CD4-positive, CD25-positive, alpha-beta regulatory T cell (primary cell): ENCODE data around the gene SARDH. TPM values are rescaled to one million over a fixed set of nuclear protein-coding genes. Genes with fewer than 3 reads are reported as not detected.

Experiments used
- ATAC-seq, 2 donors: fragments of 150-1000 bp; cut with Tn5 transposase; one replicate each; pipeline ENCODE4 v1.10.0; 2021; ENCODE audit warnings: low read depth in 2 of 2, moderate number of reproducible peaks in 2 of 2, moderate library complexity in 1 of 2
- DNase-seq, 3 donors: peaks; one replicate each; pipeline versions ENCODE4 v3.0.0 to v3.0.0-alpha.2; 2012 to 2022; ENCODE audit warnings: mixed read lengths in 1 of 3
- H3K27ac ChIP-seq: one replicate; pipeline ENCODE4 v1.7.0; 2013; ENCODE audit warnings: mild to moderate bottlenecking, low read length; ENCODE audit not compliant: insufficient read depth, poor library complexity, severe bottlenecking
- H3K27me3 ChIP-seq: one replicate; pipeline ENCODE4 v1.7.0; 2013; ENCODE audit warnings: low read length; ENCODE audit not compliant: control insufficient read depth, insufficient read depth
- H3K36me3 ChIP-seq: one replicate; pipeline ENCODE4 v1.7.0; 2013; ENCODE audit warnings: mild to moderate bottlenecking, low read length, moderate library complexity; ENCODE audit not compliant: control insufficient read depth, insufficient read depth
- H3K4me1 ChIP-seq: 2 replicates; pipeline ENCODE4 v1.7.0; 2013; ENCODE audit warnings: mild to moderate bottlenecking, low read length; ENCODE audit not compliant: insufficient read depth, control insufficient read depth, poor library complexity, severe bottlenecking
- H3K4me3 ChIP-seq: one replicate; pipeline ENCODE4 v1.7.0; 2013; ENCODE audit warnings: low read depth, mild to moderate bottlenecking, low read length, moderate library complexity
- H3K9me3 ChIP-seq, 2 experiments: 1 replicate in 1 of 2; 2 replicates in 1 of 2; pipeline ENCODE4 v1.7.0; 2013; ENCODE audit warnings: low read length in 2 of 2, mild to moderate bottlenecking in 1 of 2, moderate library complexity in 1 of 2; ENCODE audit not compliant: control insufficient read depth in 2 of 2
- H3K27ac Mint-ChIP-seq, 3 donors: one replicate each; pipeline ENCODE4 v1.8.0; 2020 to 2022; ENCODE audit warnings: mild to moderate bottlenecking in 3 of 3, mixed read lengths in 3 of 3, moderate library complexity in 2 of 3
- H3K27me3 Mint-ChIP-seq: one replicate; pipeline ENCODE4 v1.8.0; 2022; ENCODE audit warnings: mild to moderate bottlenecking, mixed read lengths
- H3K36me3 Mint-ChIP-seq: one replicate; pipeline ENCODE4 v1.8.0; 2020; ENCODE audit warnings: mixed read lengths
- H3K4me1 Mint-ChIP-seq, 4 donors: one replicate each; pipeline ENCODE4 v1.8.0; 2020 to 2022; ENCODE audit warnings: mixed read lengths in 4 of 4, mild to moderate bottlenecking in 1 of 4
- H3K4me3 Mint-ChIP-seq, 4 donors: one replicate each; pipeline ENCODE4 v1.8.0; 2020 to 2022; ENCODE audit warnings: mild to moderate bottlenecking in 4 of 4, mixed read lengths in 4 of 4, moderate library complexity in 3 of 4
- H3K9me3 Mint-ChIP-seq, 7 donors: one replicate each; pipeline ENCODE4 v1.8.0; 2020 to 2022; ENCODE audit warnings: mixed read lengths in 7 of 7, mild to moderate bottlenecking in 3 of 7, moderate library complexity in 2 of 7
- polyA plus RNA-seq, 4 donors: library from polyadenylated mRNA; unstranded; fragments of 300-500 nt; fragmentation: Illumina TruSeq; gene quantifications; one replicate each; pipeline ENCODE4 v1.2.3, GENCODE V29; 2021
- total RNA-seq: library from RNA; stranded (reverse); gene quantifications from one replicate; pipeline ENCODE4 v1.2.3, GENCODE V29; 2022

SARDH gene
- total and polyA plus RNA-seq, 5 donors from 2014 or later, result 5.8 to 15.6 (median 8.4) TPM

GRCh38 chr9:133634081-133634691 lies 104.0 kb downstream of the SARDH start:
- Mint-ChIP-seq H3K4me3 (no peak overlapping the region), H3K27me3 (peaks cover 8% of the 10 kb centered on the region), H3K27ac (no peak overlapping the region), H3K4me1 (no peaks in the 10 kb centered on the region), H3K36me3 (no peaks in the 10 kb centered on the region), H3K9me3 (no peaks in the 10 kb centered on the region)
- Histone ChIP-seq H3K9me3 (no peaks in the 10 kb centered on the region), H3K27ac (no peak overlapping the region), H3K36me3 (no peaks in the 10 kb centered on the region), H3K4me3 (no peak overlapping the region), H3K4me1 (no peaks in the 10 kb centered on the region), H3K27me3 (no peaks in the 10 kb centered on the region)
- ATAC-seq (no peak), DNase-seq (no peak)

DNA sequence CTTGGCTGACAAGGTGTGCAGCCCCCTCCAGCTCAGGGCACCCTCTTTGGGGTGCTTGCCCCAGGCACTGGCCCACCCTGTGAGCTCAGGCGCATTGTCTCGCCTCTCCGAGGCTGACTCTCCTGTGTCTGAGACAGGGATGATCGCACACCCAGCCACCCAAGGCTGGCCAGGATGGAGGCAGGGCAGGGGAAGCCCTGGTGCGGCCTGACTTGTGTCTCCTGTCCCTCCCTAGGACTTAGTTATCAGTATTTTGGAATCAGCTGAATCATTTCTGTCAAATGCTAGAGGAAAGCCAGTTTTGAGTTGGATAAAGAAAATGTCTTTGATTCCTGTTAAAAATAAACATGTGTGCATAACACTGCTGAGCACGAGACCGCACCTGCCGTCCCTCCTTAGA lies 104.5 kb downstream of the SARDH start:
- H3K27me3 ChIP-seq, result no peaks in the 10 kb centered on the region
- H3K9me3 ChIP-seq, result no peaks in the 10 kb centered on the region
- no peak for ATAC-seq
- Mint-ChIP-seq H3K27me3 (peaks cover 8% of the 10 kb centered on the region), H3K4me3 (no peak overlapping the region), H3K36me3 (no peaks in the 10 kb centered on the region), H3K27ac (no peak overlapping the region), H3K4me1 (no peaks in the 10 kb centered on the region), H3K9me3 (peaks cover 0 to 3% (median 0%) of the 10 kb centered on the region in 7 donors)
- H3K4me1 ChIP-seq, result no peaks in the 10 kb centered on the region
- H3K36me3 ChIP-seq, result no peaks in the 10 kb centered on the region
- no peak for DNase-seq
- H3K27ac ChIP-seq, result no peak overlapping the region
- H3K4me3 ChIP-seq, result no peak overlapping the region

DNA sequence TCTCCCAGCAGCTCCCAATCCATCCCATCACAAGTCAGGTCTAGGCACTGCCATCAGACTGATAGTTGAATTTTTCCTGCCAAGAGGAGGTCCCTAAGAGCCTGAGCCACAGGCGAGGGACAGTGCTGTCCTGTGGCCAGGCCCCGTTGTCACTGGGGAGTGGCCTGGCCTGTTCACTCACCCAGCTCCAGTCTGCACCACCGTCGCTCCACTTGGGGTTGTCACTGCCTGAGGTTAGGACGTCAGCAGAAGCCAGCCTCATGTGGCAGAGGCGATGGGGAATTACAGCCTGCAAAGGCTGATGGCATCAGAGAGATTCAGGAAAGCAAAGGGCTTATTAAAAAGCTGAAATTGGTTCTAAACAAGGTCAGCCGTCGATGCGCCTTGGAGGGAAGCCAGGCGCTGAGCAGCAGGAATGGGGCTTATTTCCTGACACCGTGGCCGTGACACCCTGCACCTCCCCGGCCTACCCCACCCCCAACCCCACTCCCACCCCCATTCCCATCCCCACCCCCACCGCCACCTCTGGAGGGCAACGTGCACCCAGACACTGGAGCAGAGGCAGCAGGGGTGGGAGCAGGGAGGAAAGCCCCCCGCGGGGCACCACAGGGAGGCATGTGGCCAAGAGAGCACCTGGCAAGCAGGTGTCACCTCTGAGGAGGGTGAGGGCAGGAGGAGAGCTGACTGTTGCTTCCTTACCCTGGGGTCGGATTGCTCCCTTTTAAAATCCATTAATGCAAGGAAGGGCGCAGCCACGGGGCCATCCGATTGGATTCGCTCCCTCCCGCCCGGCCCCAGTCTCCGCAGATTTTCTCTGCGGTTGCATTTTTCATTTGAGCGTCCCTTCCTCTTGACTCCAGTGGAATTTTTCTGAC lies 105.1 kb downstream of the SARDH start:
- Histone ChIP-seq H3K4me1 (no peaks in the 10 kb centered on the region), H3K36me3 (no peaks in the 10 kb centered on the region), H3K4me3 (no peak overlapping the region), H3K9me3 (no peaks in the 10 kb centered on the region), H3K27ac (no peak overlapping the region), H3K27me3 (no peaks in the 10 kb centered on the region)
- Mint-ChIP-seq H3K27ac (no peak overlapping the region), H3K36me3 (no peaks in the 10 kb centered on the region), H3K27me3 (peaks cover 8% of the 10 kb centered on the region), H3K4me1 (no peaks in the 10 kb centered on the region), H3K4me3 (no peak overlapping the region), H3K9me3 (peaks cover 0 to 3% (median 0%) of the 10 kb centered on the region in 7 donors)
- ATAC-seq (no peak), DNase-seq (no peak)

DNA sequence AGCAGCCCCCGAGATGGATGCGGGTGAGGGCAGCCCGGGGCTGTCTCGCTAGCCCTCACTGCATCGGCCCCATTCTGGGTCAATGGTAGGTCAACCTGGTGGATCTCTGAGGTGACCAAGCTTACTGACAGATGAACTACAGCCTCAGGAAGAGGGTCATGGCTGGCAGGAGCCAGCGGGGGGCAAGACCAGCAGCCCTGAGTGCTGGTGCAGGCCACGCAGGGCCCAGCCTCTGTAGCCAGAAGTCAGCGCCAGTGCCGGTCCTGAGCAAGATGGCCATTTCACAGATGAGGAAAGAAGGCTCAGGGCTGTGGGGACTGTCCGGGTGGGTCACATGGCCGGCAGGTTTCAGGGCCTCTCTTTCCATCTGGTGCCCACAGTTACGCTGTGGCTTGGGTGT lies 107.0 kb downstream of the SARDH start:
- H3K27ac Mint-ChIP-seq, result no peak overlapping the region
- H3K4me3 Mint-ChIP-seq, result no peak overlapping the region
- H3K4me3 ChIP-seq, result no peak overlapping the region
- no peaks in the 10 kb centered on the region for H3K36me3 ChIP-seq
- ATAC-seq, result no peak
- H3K9me3 ChIP-seq, result peaks cover under 1 to 6% of the 10 kb centered on the region in 2 experiments
- H3K4me1 Mint-ChIP-seq, result no peaks in the 10 kb centered on the region
- peaks cover 0 to 13% (median 5%) of the 10 kb centered on the region in 7 donors for H3K9me3 Mint-ChIP-seq
- DNase-seq, result no peak
- no peaks in the 10 kb centered on the region for H3K27me3 ChIP-seq
- no peak overlapping the region for H3K27ac ChIP-seq
- no peaks in the 10 kb centered on the region for H3K4me1 ChIP-seq
- H3K36me3 Mint-ChIP-seq, result no peaks in the 10 kb centered on the region
- peaks cover 10% of the 10 kb centered on the region for H3K27me3 Mint-ChIP-seq

DNA sequence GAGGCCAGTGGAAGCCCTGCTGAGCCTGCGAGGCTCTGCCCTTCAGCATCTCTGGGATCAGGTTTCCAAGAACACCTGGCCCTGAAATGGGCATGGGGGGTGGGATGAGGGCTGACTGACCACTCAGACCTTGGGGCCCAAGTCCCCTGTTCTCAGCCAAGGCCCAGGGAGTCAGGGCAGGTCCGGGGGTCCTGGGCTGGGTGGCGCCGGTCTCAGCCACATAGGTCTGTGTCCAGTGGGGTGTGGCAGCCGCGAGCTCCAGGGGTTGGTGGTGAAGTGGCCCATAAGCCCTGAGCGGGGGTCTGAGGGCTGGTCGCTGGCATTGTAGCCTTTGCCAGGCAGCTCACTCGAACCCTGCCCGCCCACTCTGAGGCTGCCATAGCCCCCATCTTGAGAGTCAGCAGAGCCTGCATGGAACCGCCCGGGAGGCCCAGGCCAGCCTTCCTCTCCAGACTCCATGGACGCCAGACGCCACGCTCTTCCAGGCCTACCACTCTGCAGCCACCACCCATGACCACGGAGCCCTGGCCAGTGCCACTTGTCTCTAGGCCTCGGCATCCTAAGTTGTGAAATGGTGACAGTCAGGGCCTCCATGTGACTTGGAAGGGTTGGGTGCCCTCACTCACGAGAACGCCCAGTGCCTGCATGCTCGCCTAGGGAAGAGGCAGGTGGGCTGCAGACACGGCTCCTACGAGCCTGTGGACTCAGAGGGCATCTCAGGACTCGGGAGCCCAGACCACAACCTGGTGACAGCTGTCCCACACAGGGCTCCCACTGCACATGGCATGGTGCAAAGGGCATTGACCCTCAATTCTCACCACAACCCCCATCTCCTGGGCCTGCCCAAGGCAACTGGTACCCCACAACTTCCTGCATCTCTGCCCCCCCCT lies 108.7 kb downstream of the SARDH start:
- Histone ChIP-seq H3K27ac (no peak overlapping the region), H3K36me3 (no peaks in the 10 kb centered on the region), H3K27me3 (no peaks in the 10 kb centered on the region), H3K9me3 (peaks cover 6 to 13% of the 10 kb centered on the region in 2 experiments), H3K4me1 (no peaks in the 10 kb centered on the region), H3K4me3 (no peak overlapping the region)
- no peaks in the 10 kb centered on the region for H3K36me3 Mint-ChIP-seq
- no peak overlapping the region for H3K4me3 Mint-ChIP-seq
- peaks cover 10% of the 10 kb centered on the region for H3K27me3 Mint-ChIP-seq
- no peak overlapping the region for H3K27ac Mint-ChIP-seq
- DNase-seq (no peak), ATAC-seq (no peak)
- H3K9me3 Mint-ChIP-seq, result peaks cover 0 to 16% (median 5%) of the 10 kb centered on the region in 7 donors
- H3K4me1 Mint-ChIP-seq, result no peaks in the 10 kb centered on the region

- no peak overlapping the region for H3K4me3 Mint-ChIP-seq
- H3K4me3 ChIP-seq, result no peak overlapping the region
- DNase-seq (no peak), ATAC-seq (no peak)
- H3K27ac Mint-ChIP-seq, result no peak overlapping the region
- H3K9me3 Mint-ChIP-seq, result peaks cover 0 to 16% (median 5%) of the 10 kb centered on the region in 7 donors
- H3K4me1 ChIP-seq, result no peaks in the 10 kb centered on the region
- H3K36me3 Mint-ChIP-seq, result no peaks in the 10 kb centered on the region
- peaks cover 6 to 13% of the 10 kb centered on the region in 2 experiments for H3K9me3 ChIP-seq
- no peaks in the 10 kb centered on the region for H3K27me3 ChIP-seq
- no peak overlapping the region for H3K27ac ChIP-seq
- H3K36me3 ChIP-seq, result no peaks in the 10 kb centered on the region
- no peaks in the 10 kb centered on the region for H3K4me1 Mint-ChIP-seq
- H3K27me3 Mint-ChIP-seq, result peaks cover 7% of the 10 kb centered on the region
These were observed 109.4 kb downstream of the SARDH start for GRCh38 chr9:133628766-133629165.

DNA sequence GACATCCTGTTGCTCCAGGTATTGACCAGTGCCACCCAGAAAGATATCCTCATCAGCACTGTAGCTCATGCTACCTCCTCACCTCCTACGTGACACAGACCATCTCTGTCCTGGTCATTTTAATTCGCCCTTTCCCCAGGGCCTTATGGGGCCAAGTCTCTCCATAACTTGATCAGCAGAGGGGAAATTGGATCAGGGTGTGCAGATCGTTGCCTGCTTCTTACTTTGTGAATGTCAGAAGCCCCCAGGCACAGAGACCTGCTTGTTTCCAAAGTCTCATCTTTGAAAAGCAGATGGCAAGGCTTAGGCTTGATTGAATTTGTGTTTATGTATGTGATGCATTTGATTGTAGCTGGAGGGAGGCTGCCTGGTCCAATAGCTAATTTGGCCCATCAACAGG lies 110.8 kb downstream of the SARDH start:
- Mint-ChIP-seq H3K4me1 (peaks cover 0 to 3% (median 0%) of the 10 kb centered on the region in 4 donors), H3K36me3 (no peaks in the 10 kb centered on the region), H3K27ac (no peak overlapping the region), H3K27me3 (peaks cover 10% of the 10 kb centered on the region), H3K4me3 (no peak overlapping the region), H3K9me3 (peaks cover 0 to 16% (median 5%) of the 10 kb centered on the region in 7 donors)
- DNase-seq (no peak), ATAC-seq (no peak)
- Histone ChIP-seq H3K4me3 (no peak overlapping the region), H3K36me3 (no peaks in the 10 kb centered on the region), H3K9me3 (peaks cover 6 to 13% of the 10 kb centered on the region in 2 experiments), H3K27me3 (no peaks in the 10 kb centered on the region), H3K4me1 (no peaks in the 10 kb centered on the region), H3K27ac (no peak overlapping the region)
